HepG2 (cell line): ENCODE results near the gene MGMT. TPM values are rescaled to one million over a fixed set of nuclear protein-coding genes. Genes with fewer than 3 reads are reported as not detected.

ENCODE experiments used
- ATAC-seq: fragments of 200-7000 bp; cut with Tn5 transposase; 3 replicates; pipeline ENCODE4 v1.9.1; 2020; ENCODE audit warnings: mild to moderate bottlenecking, moderate library complexity
- BruUV-seq: library from RNA; stranded (reverse); fragments of 400-500 nt; replicated peaks from 2 replicates; lab custom pipeline; 2021; lab: Mats Ljungman, UMichigan
- CTCF ChIA-PET: fragments of 300-600 bp; formaldehyde crosslinking; extraction: SDS; loops from one replicate; lab custom pipeline; 2021; ENCODE audit warnings: low total read pairs, inconsistent platforms, low intra/inter-chr PET ratio; lab: Yijun Ruan, JAX
- POLR2A ChIA-PET: fragments of 350-600 bp; sonication (Branson Sonifier 250); formaldehyde crosslinking; loops from one replicate; lab custom pipeline; 2020; ENCODE audit warnings: antibody characterized with exemption, inconsistent platforms; lab: Yijun Ruan, JAX
- DNase-seq: peaks from one replicate; pipeline ENCODE4 v3.0.0-alpha.2; 2015; ENCODE audit warnings: low spot score
- FAIRE-seq: peaks from 3 replicates; lab custom pipeline; 2011; peaks lifted over from hg19 to GRCh38; lab: Jason Lieb, UNC
- H2AFZ ChIP-seq: one replicate; pipeline ENCODE4 v1.6.1; 2011; ENCODE audit warnings: low read length, inconsistent platforms
- H3K27ac ChIP-seq: fragments of 300-600 bp; 3 replicates; pipeline ENCODE4 v1.8.0; 2011; ENCODE audit warnings: mixed run types, mild to moderate bottlenecking, mixed read lengths, low read length, inconsistent platforms; ENCODE audit not compliant: insufficient read depth; ENCODE audit errors: extremely low read length
- H3K27me3 ChIP-seq, 2 experiments: fragments of 200-600 bp in 1 of 2; 2 replicates in 1 of 2; 3 replicates in 1 of 2; pipeline versions ENCODE4 v1.6.0 to v1.8.0; 2011; ENCODE audit warnings: low read length in 2 of 2, mild to moderate bottlenecking in 2 of 2, moderate library complexity in 2 of 2, inconsistent platforms in 1 of 2; ENCODE audit not compliant: insufficient read depth in 2 of 2, control insufficient read depth in 1 of 2
- H3K36me3 ChIP-seq, 2 experiments: fragments of 200-600 bp in 1 of 2; replicated peaks in 1 of 2; 2 replicates in 1 of 2; 3 replicates in 1 of 2; pipeline versions ENCODE4 v1.5.1 to v1.8.0; 2011; ENCODE audit warnings: low read length in 2 of 2, inconsistent platforms in 1 of 2; ENCODE audit not compliant: insufficient read depth in 2 of 2, control insufficient read depth in 1 of 2
- H3K4me1 ChIP-seq: 2 replicates; pipeline ENCODE4 v1.5.1; 2012; ENCODE audit warnings: low read length, inconsistent platforms; ENCODE audit not compliant: insufficient read depth
- H3K4me2 ChIP-seq: 2 replicates; pipeline ENCODE4 v1.6.0; 2011; ENCODE audit warnings: low read depth, low read length, inconsistent platforms
- H3K4me3 ChIP-seq, 3 experiments: fragments of 200-600 bp in 1 of 3; sonication (generic), shearing (Covaris generic) in 1 of 3; replicated peaks in 1 of 3; 2 replicates each; pipeline ENCODE4 v1.5.1; 2011 to 2016; ENCODE audit warnings: low read length in 3 of 3, inconsistent platforms in 2 of 3, low read depth in 2 of 3, mild to moderate bottlenecking in 2 of 3, control low read depth in 1 of 3, mixed read lengths in 1 of 3; ENCODE audit not compliant: insufficient read depth in 1 of 3
- H3K79me2 ChIP-seq: one replicate; pipeline ENCODE4 v1.6.1; 2011; ENCODE audit warnings: low read length, inconsistent platforms; ENCODE audit not compliant: insufficient read depth
- H3K9ac ChIP-seq: 2 replicates; pipeline ENCODE4 v1.6.0; 2011; ENCODE audit warnings: mild to moderate bottlenecking, low read depth, low read length, inconsistent platforms; ENCODE audit not compliant: insufficient read depth
- H3K9me3 ChIP-seq: 2 replicates; pipeline ENCODE4 v1.5.1; 2012; ENCODE audit warnings: mild to moderate bottlenecking, low read length
- H4K20me1 ChIP-seq: 2 replicates; pipeline ENCODE4 v1.6.0; 2011; ENCODE audit warnings: inconsistent platforms, mild to moderate bottlenecking, low read length, moderate library complexity; ENCODE audit not compliant: insufficient read depth
- CEBPB ChIP-seq: IDR thresholded peaks from 2 replicates; pipeline ENCODE4 v1.6.1; 2011; ENCODE audit warnings: low read depth, low read length, improper control_type of control experiment, borderline replicate concordance
- EEA1 ChIP-seq: sonication (generic); formaldehyde crosslinking; IDR thresholded peaks from 2 replicates; pipeline ENCODE4 v1.5.1; 2020; ENCODE audit warnings: mild to moderate bottlenecking, missing genetic modification reagents, borderline replicate concordance
- TCF7 ChIP-seq: sonication (generic); IDR thresholded peaks from 2 replicates; pipeline ENCODE4 v1.6.1; 2016; ENCODE audit warnings: antibody characterized with exemption, low read depth
- TEAD3 ChIP-seq: optimal IDR thresholded peaks from 2 replicates; pipeline ENCODE3; 2016; ENCODE audit warnings: borderline replicate concordance
- ZBTB21 ChIP-seq: sonication (generic); formaldehyde crosslinking; IDR thresholded peaks from 2 replicates; pipeline ENCODE4 v1.4.0; 2020; ENCODE audit warnings: missing genetic modification reagents
- ZFAT ChIP-seq: sonication (generic); formaldehyde crosslinking; conservative IDR thresholded peaks from 2 replicates; pipeline ENCODE4 v1.8.1; 2023; ENCODE audit warnings: missing genetic modification reagents, inconsistent platforms
- WGBS: methylation state at CpG from one replicate; pipeline ENCODE4 v1.1.6; 2017; ENCODE audit warnings: low lambda C conversion rate; 5-methylcytosine and 5-hydroxymethylcytosine counted together
- in situ Hi-C: cut with HindIII; loops from 2 replicates; pipeline ENCODE4 v1.10.0; 2017; ENCODE audit warnings: low pct_unique_long_range_greater_than_20kb; ENCODE audit not compliant: extremely low pct_ligation_motif_present
- intact Hi-C: fragments of 100-400 bp; cut with micrococcal nuclease; formaldehyde crosslinking; loops from one replicate; pipeline ENCODE4 v1.10.0; 2022; ENCODE audit not compliant: unreplicated experiment
- polyA plus RNA-seq, 8 experiments: library from polyadenylated mRNA; depleted of rRNA in 3 of 8; stranded (reverse) in 7 of 8; unstranded in 1 of 8; fragments of >200 nt; fragmentation: Illumina TruSeq in 4 of 8; extraction: Trizol in 4 of 8; gene quantifications; 2 replicates each; pipeline versions ENCODE4 v1.2.1 to v1.2.3, GENCODE V29; 2011 to 2016; ENCODE audit warnings: low read depth in 4 of 8, missing spikeins in 1 of 8, mixed read lengths in 1 of 8; ENCODE audit not compliant: insufficient read depth in 1 of 8
- total RNA-seq, 5 experiments: library from RNA; depleted of rRNA; stranded (reverse); fragments of >200 nt; fragmentation: Illumina TruSeq; extraction: Trizol; gene quantifications; 2 replicates each; pipeline ENCODE4 v1.2.3, GENCODE V29; 2016; ENCODE audit warnings: low read depth in 1 of 5

Gene MGMT
- total and polyA plus RNA-seq, 2 of the 13 experiments (the other 11 are each of a cell fraction or from before 2014, with no cell fraction given), result 12.0 to 19.5 TPM

DNA sequence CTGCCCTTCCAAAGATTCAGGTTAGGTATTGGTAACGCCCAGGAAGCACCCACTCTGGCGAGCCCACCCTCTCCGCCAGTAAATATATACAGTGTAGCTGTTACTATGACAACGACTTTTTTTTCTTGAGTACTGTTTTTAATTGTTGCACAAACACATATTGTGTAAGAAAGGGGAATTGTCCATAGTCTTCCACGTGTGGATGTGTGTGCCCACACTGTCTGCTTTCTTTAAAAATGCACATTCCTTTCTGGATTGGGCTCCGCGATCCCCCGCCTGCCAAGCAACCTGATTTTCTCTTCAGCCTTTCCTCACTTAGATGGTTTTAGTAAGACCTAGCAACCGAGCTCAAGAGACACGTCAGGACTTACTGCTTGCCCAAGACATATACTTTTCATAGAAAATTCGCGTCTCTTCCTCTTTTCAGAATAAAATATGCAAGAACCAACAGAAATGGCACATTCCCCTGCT is 249.2 kb downstream of the MGMT start:
- H3K36me3 ChIP-seq, result no peaks in the 10 kb centered on the region
- peaks cover 4% of the 10 kb centered on the region; the same call in 1 of the 2 replicates for H3K9me3 ChIP-seq
- H3K4me3 ChIP-seq, result no peak overlapping the region
- DNase-seq, result no peak
- TF ChIP-seq CEBPB (0 out of 2 replicates have a peak, but pooled peaks have one; percentile 4), ZFAT (CRISPR knock-in tag) (no peak)
- 62% methylated on average over 12 of the region's 12 CpGs for WGBS
- H3K9ac ChIP-seq, result no peak overlapping the region
- H3K79me2 ChIP-seq, result no peaks in the 10 kb centered on the region
- in situ Hi-C loops (no loop called here), intact Hi-C loops (no loop called here)
- ChIA-PET POLR2A (no interaction called here), CTCF (no interaction called here)
- no TSS peak for BruUV-seq
- H3K27ac ChIP-seq, result no peak overlapping the region
- no peak for ATAC-seq
- no peak for FAIRE-seq
- no peak overlapping the region for H2AFZ ChIP-seq
- no peaks in the 10 kb centered on the region for H4K20me1 ChIP-seq
- H3K4me2 ChIP-seq, result no peak overlapping the region
- H3K27me3 ChIP-seq, result no peaks in the 10 kb centered on the region
- peaks cover 9% of the 10 kb centered on the region; the same call in 1 of the 2 replicates for H3K4me1 ChIP-seq

DNA sequence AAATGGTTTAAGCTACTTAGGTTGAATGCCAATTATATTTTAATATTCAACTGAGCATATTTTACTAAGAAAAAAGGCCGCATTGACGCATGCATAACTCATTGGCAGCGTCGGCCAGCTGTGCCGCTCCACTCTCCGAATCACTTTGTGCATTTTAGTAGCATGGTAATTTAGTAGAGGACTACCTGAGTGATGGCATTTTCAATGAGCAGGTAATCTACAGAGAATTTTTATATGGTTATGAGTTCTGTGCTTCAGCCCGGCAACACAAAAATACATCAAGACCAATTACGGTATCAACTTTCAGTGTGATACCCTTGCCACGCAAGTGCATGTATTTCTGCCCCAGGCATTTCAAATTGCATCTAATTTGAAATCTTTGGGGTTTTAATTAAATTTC is 249.8 kb downstream of the MGMT start:
- BruUV-seq, result no TSS peak
- DNase-seq, result no peak
- H3K4me3 ChIP-seq, result no peak overlapping the region
- 97% methylated on average over 9 of the region's 9 CpGs for WGBS
- H3K27ac ChIP-seq, result no peak overlapping the region
- peaks cover 4% of the 10 kb centered on the region; the same call in 1 of the 2 replicates for H3K9me3 ChIP-seq
- no peak overlapping the region for H3K4me2 ChIP-seq
- CTCF ChIA-PET, result no interaction called here
- in situ Hi-C loops (no loop called here), intact Hi-C loops (no loop called here)
- H3K27me3 ChIP-seq, result no peaks in the 10 kb centered on the region
- FAIRE-seq, result no peak
- no peak overlapping the region for H3K9ac ChIP-seq
- ATAC-seq, result no peak
- TF ChIP-seq EEA1 (CRISPR knock-in tag) (no peak), ZBTB21 (no peak), TCF7 (no peak), TEAD3 (CRISPR knock-in tag) (no peak)
- POLR2A ChIA-PET, result no interaction called here
- H4K20me1 ChIP-seq, result no peaks in the 10 kb centered on the region
- H3K4me1 ChIP-seq, result peaks cover 9% of the 10 kb centered on the region; the same call in 1 of the 2 replicates
- no peak overlapping the region for H2AFZ ChIP-seq
- no peaks in the 10 kb centered on the region for H3K79me2 ChIP-seq
- H3K36me3 ChIP-seq, result no peaks in the 10 kb centered on the region
